Measurements from ENCODE around the gene RNF7.
A peak's percentile ranks its signal among the peaks of the same experiment; 100 is the strongest.
"Not testable (repeated sequence)": the region's sequence is repeated elsewhere in the genome, so short reads cannot be mapped to it uniquely, and the experiment has no call there.

RNF7 gene

DNA sequence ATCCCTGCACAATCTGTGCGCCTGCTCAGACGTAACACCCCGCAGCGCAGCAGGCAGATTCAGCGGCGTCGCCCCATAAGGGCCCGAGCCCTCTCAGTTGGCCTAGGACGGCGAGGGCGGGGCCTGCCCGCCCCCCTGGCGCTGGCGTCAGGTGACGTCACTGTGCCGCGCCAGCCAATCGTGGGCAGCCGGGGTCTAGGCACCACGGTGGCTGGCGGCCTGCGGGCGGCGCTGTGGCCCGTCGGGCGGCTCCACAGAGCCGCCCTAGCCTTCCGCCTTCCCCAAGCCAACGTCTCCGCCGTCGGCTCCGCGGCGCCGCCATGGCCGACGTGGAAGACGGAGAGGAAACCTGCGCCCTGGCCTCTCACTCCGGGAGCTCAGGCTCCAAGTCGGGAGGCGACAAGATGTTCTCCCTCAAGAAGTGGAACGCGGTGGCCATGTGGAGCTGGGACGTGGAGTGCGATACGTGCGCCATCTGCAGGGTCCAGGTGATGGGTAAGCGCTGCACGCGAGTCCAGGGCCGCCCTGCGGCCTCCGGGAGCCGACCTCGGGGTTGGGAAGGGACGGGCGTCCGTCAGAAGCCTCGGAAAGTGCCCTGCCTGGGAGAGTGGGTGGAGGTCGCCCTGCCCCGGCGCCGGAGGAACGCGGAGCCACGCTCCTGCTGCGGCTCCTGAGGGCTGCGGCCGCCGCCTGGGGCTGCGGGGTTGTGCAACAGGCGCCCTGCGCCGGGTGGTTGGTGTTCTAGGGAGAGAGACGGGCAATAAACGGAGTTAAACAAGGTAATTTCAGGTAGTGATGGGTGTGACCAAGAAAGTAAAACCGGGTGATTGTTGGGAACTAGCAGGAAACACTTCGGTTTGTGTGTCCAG, at the start of gene RNF7:
TSS of gene RNF7 (plus strand) at position 277 of the 869 bp plus-strand sequence. CDS start at position 321, 44 bp downstream.
- Mint-ChIP-seq H3K4me1 (peaks cover 38% of the 10 kb centered on the region), H3K27ac (peak within 1 kb of the TSS; percentile 98)
- ATAC-seq: peak; percentile 99

DNA sequence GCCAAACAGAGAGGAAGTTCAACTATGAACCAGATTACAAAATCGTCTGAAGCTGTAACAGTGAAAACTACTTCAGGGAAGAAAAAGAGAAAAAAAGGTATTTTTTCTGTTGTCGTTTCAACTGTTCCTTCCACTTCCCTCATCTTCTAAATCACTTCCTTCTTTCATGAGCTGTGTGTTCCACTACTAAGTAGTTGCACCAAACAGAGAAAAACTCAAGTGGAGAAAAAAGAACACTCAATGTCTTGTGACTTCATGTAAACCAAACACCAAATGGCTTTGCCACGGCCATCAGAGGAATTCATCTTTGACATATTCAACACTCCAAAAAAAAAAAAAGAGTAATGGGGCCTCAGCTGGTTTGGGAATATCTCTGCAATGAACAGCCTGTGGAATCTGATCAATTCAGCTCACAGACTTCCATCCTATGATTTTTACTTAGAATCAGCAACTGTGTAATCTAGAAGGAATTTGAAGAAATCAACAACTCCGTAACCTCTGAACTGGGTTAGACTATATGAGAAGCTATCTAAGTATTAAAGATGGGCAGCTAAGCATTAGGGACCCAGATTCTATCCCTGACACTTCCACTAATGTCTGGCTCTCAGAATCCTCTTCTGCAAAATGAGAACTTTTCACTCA, 47.5 kb upstream of the RNF7 start:
- no peaks in the 10 kb centered on the region for H3K27me3 Mint-ChIP-seq
- no peak for ATAC-seq
- peaks cover 6% of the 10 kb centered on the region for H3K4me1 Mint-ChIP-seq
- H3K36me3 Mint-ChIP-seq: no peaks in the 10 kb centered on the region
- no peak overlapping the region for H3K27ac Mint-ChIP-seq
- H3K4me3 Mint-ChIP-seq: no peak overlapping the region
- no peaks in the 10 kb centered on the region for H3K9me3 Mint-ChIP-seq

More for the DNA sequence above, at the start of gene RNF7:
- no peaks in the 10 kb centered on the region for H3K27me3 Mint-ChIP-seq
- no peaks in the 10 kb centered on the region for H3K36me3 Mint-ChIP-seq
- H3K4me3 Mint-ChIP-seq: peak within 1 kb of the TSS; percentile 98
- H3K9me3 Mint-ChIP-seq: no peaks in the 10 kb centered on the region

DNA sequence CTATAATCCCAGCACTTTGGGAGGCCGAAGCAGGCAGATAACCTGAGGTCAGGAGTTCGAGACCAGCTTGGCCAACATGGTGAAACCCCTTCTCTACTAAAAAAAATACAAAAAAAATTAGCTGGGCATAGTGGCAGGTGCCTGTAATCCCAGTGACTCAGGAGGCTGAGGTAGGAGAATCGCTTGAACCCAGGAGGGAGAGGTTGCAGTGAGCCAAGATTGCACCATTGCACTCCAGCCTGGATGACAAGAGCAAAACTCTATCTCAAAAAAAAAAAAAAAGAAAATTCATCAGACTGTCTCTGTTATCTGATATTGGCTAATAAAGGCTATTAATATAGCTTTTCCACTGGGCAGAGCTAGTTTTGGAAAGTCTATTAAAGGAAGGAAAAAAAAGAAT, 46.6 kb upstream of the RNF7 start:
- H3K4me1 Mint-ChIP-seq, H3K27me3 Mint-ChIP-seq, H3K9me3 Mint-ChIP-seq, ATAC-seq, H3K4me3 Mint-ChIP-seq, H3K27ac Mint-ChIP-seq, H3K36me3 Mint-ChIP-seq: not testable (repeated sequence)

DNA sequence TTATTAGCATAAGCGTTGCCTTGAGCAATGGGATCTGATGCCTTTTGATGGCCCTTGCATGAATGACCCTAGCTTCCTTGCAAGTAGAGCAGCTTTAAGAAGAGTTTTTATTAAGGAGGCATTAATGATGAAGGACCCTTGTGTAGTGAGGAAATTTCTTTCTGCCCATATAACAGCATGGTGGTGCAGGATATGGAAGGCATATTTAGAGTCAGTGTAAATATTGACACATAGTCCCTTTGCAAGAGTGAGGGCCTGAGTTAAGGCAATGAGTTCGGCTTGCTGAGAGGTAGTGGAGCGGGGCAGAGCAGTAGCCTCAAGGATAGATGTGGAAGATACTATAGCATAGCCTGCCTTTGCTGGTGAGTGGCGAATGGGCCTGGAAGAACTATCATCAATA, 45.1 kb upstream of the RNF7 start:
- not testable (repeated sequence) for H3K4me3 Mint-ChIP-seq, H3K36me3 Mint-ChIP-seq, H3K27ac Mint-ChIP-seq, H3K4me1 Mint-ChIP-seq, H3K9me3 Mint-ChIP-seq, H3K27me3 Mint-ChIP-seq, ATAC-seq

DNA sequence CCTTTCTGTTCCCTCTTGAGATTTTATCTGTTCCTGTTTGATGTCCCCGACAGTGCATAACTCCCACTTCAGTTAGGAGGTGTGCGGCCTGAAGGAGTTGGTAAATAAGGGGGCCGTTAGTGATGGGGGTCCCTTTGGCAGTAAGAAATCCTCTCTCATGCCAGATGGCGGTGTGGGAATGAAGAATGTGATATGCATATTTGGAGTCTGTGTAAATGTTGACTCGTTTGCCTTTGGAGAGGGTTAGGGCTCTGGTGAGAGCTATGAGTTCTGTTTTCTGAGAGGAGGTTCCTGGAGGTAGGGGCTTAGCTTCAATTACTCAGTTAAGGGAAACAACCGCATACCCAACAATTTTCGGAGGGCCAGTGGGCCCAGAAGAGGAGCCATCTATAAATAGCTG, 38.8 kb upstream of the RNF7 start:
- H3K9me3 Mint-ChIP-seq: no peaks in the 10 kb centered on the region
- H3K4me3 Mint-ChIP-seq: no peak overlapping the region
- H3K36me3 Mint-ChIP-seq: no peaks in the 10 kb centered on the region
- H3K27ac Mint-ChIP-seq: no peak overlapping the region
- no peaks in the 10 kb centered on the region for H3K4me1 Mint-ChIP-seq
- no peak for ATAC-seq
- H3K27me3 Mint-ChIP-seq: peaks cover 12% of the 10 kb centered on the region

DNA sequence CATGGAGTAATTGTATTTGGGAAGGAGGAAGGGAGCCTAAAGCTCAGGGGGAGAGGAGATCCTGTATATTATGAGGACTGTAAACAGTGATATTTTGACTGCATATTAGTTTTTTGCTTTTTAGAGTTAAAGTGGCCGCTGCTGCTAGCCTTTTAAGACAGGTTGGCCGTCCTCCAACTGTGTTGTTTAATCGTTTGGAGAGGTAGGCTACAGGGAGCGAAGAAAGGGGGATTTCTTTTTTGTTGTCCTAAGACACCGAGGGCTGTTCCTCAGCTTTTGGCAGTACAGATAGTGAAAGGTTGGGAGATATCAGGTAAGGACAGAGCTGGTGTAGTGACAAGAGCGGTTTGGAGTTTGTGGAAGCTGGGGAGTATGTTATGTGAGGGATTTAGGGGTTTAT, 38.2 kb upstream of the RNF7 start:
- Mint-ChIP-seq H3K4me3 (no peak overlapping the region), H3K36me3 (no peaks in the 10 kb centered on the region)
- ATAC-seq: no peak

DNA sequence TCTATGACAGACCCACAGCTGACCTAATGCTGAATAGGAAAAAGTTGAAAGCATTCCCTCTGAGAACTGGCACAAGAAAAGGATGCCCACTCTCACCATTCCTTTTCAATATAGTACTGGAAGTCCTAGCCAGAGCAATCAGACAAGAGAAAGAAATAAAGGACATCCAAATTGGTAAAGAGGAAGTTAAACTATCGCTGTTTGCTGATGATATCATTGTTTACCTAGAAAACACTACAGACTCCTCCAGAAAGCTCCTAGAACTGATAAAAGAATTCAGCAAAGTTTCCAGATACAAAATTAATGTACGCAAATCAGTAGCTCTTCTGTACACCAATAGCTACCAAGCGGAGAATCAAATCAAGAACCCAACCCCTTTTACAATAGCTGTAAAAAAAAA, 34.7 kb upstream of the RNF7 start:
- ATAC-seq, H3K36me3 Mint-ChIP-seq: not testable (repeated sequence)

More for the DNA sequence above, 38.2 kb upstream of the RNF7 start:
- H3K27me3 Mint-ChIP-seq: peaks cover 12% of the 10 kb centered on the region
- H3K27ac Mint-ChIP-seq: no peak overlapping the region
- H3K4me1 Mint-ChIP-seq: no peaks in the 10 kb centered on the region
- no peaks in the 10 kb centered on the region for H3K9me3 Mint-ChIP-seq

DNA sequence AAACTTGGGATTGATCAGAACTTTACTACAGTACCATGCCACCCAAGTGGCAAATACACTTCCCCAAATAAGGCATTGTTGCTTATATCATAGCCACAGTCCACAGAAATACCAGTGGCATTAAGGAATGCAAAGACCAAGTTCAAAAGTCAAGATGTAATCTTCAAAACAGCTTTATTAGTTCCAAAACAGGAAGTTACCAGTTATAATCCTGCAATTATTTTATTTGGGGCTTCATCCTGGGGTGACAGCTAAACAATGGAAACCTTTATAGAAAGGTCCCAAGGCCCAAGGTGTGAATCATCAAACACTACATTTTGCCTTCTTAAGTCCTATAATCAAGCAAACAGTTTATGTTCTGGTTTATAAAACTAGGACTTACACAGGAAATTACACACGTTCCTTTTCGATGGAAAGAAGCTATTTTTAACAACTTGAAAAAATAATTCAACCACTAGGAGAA, 30.3 kb upstream of the RNF7 start:
- Mint-ChIP-seq H3K27me3 (no peaks in the 10 kb centered on the region), H3K9me3 (no peaks in the 10 kb centered on the region), H3K4me1 (no peaks in the 10 kb centered on the region), H3K27ac (no peak overlapping the region), H3K36me3 (no peaks in the 10 kb centered on the region), H3K4me3 (no peak overlapping the region)
- ATAC-seq: no peak

More for the DNA sequence above, 34.7 kb upstream of the RNF7 start:
- not testable (repeated sequence) for H3K4me1 Mint-ChIP-seq, H3K9me3 Mint-ChIP-seq, H3K4me3 Mint-ChIP-seq, H3K27ac Mint-ChIP-seq
- peaks cover 12% of the 10 kb centered on the region for H3K27me3 Mint-ChIP-seq

DNA sequence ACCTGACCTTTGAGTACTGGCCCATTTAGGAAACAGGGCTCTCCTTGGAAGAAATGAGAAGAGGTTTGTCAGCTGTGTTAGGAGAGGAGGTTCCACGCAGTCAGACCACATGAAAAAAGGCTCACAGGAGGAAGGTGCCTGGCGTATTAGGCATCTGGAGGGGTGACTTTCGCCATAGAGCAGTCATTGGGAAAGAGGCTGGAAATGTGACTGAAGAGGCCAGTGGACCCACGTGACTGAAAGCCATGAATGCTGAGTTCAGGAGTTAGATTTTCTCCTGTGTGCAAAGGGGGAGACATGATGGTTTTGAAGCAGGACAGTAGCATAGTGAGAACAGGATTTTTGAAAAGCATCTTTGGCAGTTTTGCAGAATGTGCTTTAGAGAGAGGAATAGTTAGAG, 29.7 kb upstream of the RNF7 start:
- Mint-ChIP-seq H3K27me3 (no peaks in the 10 kb centered on the region), H3K4me1 (no peaks in the 10 kb centered on the region), H3K4me3 (no peak overlapping the region), H3K27ac (no peak overlapping the region), H3K9me3 (no peaks in the 10 kb centered on the region), H3K36me3 (no peaks in the 10 kb centered on the region)
- no peak for ATAC-seq

DNA sequence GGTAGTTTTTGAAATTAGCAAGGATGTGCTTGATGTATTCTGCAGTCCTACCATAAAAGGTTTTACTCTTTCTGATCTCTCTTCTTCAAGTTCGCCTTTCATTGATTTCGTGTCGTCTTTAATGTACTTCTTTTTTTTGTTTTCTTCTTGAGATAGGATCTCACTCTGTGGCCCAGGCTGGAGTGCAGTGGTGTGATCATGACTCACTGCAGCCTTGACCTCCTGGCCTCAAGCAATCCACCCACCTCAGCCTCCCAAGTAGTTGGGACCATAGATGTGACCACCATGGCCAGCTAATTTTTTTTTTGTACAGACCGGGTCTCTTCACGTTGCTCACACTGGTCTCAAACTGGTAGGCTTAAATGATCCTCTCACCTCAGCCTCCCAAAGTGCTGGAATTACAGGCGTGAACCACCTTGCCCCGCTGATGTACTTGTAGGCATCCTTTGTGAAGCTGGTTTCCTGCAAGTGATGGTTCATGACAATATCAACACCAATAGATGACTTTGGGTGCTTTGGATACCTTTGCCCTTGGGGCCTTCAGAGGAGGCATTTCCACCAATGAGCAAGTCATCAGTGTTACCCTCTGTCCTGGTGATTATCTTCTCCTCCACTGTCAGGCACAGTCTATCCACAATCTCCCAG, 28.9 kb upstream of the RNF7 start:
- Mint-ChIP-seq H3K4me1 (no peaks in the 10 kb centered on the region), H3K27ac (no peak overlapping the region), H3K9me3 (no peaks in the 10 kb centered on the region), H3K27me3 (no peaks in the 10 kb centered on the region), H3K36me3 (no peaks in the 10 kb centered on the region), H3K4me3 (no peak overlapping the region)
- ATAC-seq: no peak

DNA sequence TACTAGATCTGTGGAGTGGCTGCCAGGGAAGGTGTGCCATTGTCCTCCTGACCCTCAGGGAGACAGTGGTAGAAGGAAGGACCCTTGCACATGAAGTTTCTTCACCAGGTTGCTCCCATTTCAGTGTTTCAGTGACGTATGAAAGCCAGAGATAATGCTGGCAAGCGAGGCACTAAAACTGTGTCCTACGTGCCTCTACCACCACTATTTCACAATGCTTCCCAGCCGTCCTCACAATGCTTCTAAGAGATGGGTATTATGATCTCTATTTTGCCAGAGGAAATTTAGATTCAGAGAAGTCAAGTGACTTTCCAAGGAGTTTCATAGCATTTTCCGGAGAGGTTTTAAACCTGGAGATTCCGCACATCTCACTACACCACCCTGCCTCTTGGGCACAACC, 28.0 kb upstream of the RNF7 start:
- H3K4me1 Mint-ChIP-seq: no peaks in the 10 kb centered on the region
- no peaks in the 10 kb centered on the region for H3K27me3 Mint-ChIP-seq
- H3K36me3 Mint-ChIP-seq: no peaks in the 10 kb centered on the region
- H3K9me3 Mint-ChIP-seq: no peaks in the 10 kb centered on the region
- no peak for ATAC-seq
- no peak overlapping the region for H3K27ac Mint-ChIP-seq
- H3K4me3 Mint-ChIP-seq: no peak overlapping the region

DNA sequence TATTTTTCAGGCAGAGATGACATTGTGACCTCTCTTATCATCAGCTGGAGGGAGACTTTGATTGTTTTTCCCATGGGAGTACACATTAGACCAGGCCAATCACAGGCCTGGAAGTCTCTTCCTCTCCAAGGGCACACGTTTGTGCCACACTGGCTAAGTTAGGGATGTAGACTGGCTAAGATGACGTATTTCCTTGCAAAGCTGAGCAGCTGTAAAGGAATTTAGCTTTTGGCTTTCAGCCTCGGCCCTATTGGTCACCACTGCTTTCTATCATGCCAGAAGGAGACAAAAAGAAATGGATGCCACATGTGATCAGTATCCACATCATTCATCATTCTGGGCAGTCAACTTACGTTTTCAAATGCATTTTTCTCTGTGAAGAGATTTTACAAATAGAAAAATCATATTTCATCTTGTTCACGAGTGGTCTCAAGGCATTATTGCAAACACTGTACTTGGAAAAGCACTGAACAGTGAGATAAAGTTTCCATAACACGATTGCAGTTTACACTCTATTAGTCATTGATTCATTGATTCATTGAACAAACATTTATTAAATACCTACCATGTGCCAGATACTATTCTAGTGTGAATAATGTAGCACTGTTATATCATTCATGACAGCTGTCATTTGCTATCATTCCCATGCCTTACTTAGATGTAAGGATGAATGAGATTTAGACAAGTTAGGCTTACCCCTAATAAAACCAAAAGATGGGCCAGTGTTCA, 27.0 kb upstream of the RNF7 start:
- no peak for ATAC-seq
- H3K27ac Mint-ChIP-seq: no peak overlapping the region
- no peaks in the 10 kb centered on the region for H3K4me1 Mint-ChIP-seq
- H3K9me3 Mint-ChIP-seq: no peaks in the 10 kb centered on the region
- no peak overlapping the region for H3K4me3 Mint-ChIP-seq
- no peaks in the 10 kb centered on the region for H3K27me3 Mint-ChIP-seq
- H3K36me3 Mint-ChIP-seq: no peaks in the 10 kb centered on the region

DNA sequence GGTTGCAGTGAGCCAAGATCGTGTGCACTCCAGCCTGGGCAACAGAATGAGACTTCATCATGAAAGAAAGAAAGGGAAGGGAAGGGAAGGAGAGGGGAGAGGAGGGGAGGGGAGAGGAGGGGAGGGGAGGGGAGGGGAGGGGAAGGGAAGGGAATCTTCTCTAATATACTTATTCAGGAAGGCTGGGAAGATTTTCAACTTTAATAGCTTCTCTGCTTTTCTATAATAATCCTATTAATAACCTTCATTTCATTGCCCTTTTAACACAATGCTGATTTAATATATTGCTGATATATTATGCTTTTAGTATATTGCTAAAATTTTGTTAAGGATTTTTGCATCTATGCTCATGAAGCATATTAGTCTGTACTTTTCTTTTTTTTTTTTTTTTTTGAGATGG, 23.4 kb upstream of the RNF7 start:
- Mint-ChIP-seq H3K27me3 (peaks cover 12% of the 10 kb centered on the region), H3K36me3 (no peaks in the 10 kb centered on the region), H3K4me1 (no peaks in the 10 kb centered on the region), H3K4me3 (no peak overlapping the region), H3K9me3 (peaks cover 3% of the 10 kb centered on the region), H3K27ac (no peak overlapping the region)
- no peak for ATAC-seq

DNA sequence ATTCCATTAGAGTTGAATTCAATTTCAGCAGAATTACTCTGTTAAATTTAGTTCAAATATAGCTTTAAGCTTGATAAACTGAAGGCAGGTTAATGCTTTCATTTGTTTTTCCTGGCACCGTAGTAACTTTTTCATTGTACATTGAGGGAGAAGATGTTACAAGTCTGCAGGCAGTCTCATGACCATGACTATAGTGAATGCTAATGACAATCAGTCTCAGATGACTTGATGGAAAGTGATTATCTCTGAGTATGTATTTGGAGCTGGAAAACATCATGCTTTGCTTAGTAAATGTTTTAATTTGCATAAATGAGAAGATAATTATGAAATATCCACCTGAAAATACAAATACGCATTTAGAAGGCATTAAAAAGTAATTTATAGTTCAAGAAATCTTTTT, 16.0 kb upstream of the RNF7 start:
- H3K4me1 Mint-ChIP-seq: no peaks in the 10 kb centered on the region
- no peaks in the 10 kb centered on the region for H3K36me3 Mint-ChIP-seq
- ATAC-seq: no peak
- H3K9me3 Mint-ChIP-seq: no peaks in the 10 kb centered on the region
- no peak overlapping the region for H3K4me3 Mint-ChIP-seq
- no peak overlapping the region for H3K27ac Mint-ChIP-seq
- peaks cover 12% of the 10 kb centered on the region for H3K27me3 Mint-ChIP-seq

DNA sequence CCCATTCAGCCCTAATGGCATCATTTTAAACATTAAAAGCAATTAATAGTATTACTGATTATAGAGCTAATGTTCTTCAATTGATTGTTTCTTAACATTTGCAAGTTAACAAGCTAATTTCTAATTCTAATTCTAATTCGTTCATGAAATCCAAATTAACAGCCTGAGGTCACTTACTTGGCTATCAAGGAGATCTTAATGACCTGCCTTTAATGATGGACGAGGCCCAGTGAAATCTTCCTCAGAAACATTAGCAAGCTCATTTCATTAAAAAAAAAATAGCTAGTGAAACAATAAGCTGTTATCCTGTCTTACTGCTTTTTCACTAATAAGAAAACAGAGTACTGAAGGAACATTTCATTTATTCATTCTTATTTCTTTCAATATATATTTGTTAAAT, 15.4 kb upstream of the RNF7 start:
- no peak overlapping the region for H3K27ac Mint-ChIP-seq
- H3K36me3 Mint-ChIP-seq: no peaks in the 10 kb centered on the region
- H3K4me1 Mint-ChIP-seq: no peaks in the 10 kb centered on the region

More for the DNA sequence above, 15.4 kb upstream of the RNF7 start:
- Mint-ChIP-seq H3K4me3 (no peak overlapping the region), H3K27me3 (peaks cover 12% of the 10 kb centered on the region), H3K9me3 (no peaks in the 10 kb centered on the region)
- no peak for ATAC-seq

Measured in stimulated activated memory B cell treated with anti-CD40 and anti-IgM and Interleukin-4, amounts not matched to agents 10 μg/mL and 1 μg/mL and 100 μg/mL, for 72 hours (primary cell).